ENCODE data around the gene CGB7. TPM values are rescaled to one million over a fixed set of nuclear protein-coding genes. Genes with fewer than 3 reads are reported as not detected.

CGB7 gene
- total RNA-seq, 1 experiment from 2014 or later, result 0.04 TPM

DNA sequence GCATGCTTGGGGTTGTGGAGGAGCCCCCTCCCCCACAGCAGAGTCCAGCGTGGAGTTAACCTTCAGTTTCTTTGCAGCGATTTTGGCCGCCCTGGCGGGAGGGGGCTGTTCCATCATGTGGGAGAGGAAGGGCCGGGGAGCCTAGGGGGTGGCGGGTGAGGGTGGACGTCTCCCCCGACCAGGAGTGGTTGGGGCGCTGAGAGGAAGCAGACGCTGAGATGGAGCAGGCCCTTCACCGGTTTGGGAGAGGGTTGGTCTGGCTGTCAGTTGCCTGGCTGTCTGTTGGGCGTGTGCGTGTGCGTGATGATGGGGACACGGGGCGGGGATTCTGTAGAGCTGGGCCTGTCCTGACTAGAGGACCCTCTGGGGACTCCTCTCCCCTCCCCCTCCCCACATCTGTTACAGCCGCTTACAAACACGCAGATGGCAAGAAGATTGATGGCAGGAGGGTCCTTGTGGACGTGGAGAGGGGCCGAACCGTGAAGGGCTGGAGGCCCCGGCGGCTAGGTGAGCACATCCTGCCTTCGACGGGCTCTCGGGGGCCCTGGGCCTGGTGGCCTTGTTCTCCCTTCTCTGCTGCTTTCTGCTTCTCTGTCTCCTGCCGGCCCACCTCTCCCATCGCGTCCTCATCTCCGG lies 46.8 kb upstream of the CGB7 start:
- H3K9me2 ChIP-seq (replicated peaks; ENCODE audit: low read length), result no peaks in the 10 kb centered on the region
- DNase-seq, result no peak
- H3K27me3 ChIP-seq (ENCODE audit: low read length), result no peaks in the 10 kb centered on the region
- H3F3A ChIP-seq (ENCODE audit: low read length, unreplicated experiment), result no peaks in the 10 kb centered on the region
- intact Hi-C loops (cut with micrococcal nuclease), result no loop called here
- no peak overlapping the region for H3K9ac ChIP-seq (ENCODE audit: low read length)
- TF ChIP-seq, protein P1, sequence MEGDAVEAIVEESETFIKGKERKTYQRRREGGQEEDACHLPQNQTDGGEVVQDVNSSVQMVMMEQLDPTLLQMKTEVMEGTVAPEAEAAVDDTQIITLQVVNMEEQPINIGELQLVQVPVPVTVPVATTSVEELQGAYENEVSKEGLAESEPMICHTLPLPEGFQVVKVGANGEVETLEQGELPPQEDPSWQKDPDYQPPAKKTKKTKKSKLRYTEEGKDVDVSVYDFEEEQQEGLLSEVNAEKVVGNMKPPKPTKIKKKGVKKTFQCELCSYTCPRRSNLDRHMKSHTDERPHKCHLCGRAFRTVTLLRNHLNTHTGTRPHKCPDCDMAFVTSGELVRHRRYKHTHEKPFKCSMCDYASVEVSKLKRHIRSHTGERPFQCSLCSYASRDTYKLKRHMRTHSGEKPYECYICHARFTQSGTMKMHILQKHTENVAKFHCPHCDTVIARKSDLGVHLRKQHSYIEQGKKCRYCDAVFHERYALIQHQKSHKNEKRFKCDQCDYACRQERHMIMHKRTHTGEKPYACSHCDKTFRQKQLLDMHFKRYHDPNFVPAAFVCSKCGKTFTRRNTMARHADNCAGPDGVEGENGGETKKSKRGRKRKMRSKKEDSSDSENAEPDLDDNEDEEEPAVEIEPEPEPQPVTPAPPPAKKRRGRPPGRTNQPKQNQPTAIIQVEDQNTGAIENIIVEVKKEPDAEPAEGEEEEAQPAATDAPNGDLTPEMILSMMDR (conservative IDR thresholded peaks at IDR 0.05; ENCODE audit: low read depth, low read length), result no peak
- TF ChIP-seq EZH2 (IDR thresholded peaks at IDR 0.05; ENCODE audit: low read length, unreplicated experiment), result no peak
- TF ChIP-seq EZH2phosphoT487 (IDR thresholded peaks at IDR 0.05; ENCODE audit: borderline replicate concordance, low read length), result no peak
- H3K4me2 ChIP-seq (ENCODE audit: low read length), result no peak overlapping the region
- no peak overlapping the region for H2AFZ ChIP-seq (ENCODE audit: low read length)
- no peaks in the 10 kb centered on the region for H3K79me2 ChIP-seq (ENCODE audit: low read length)
- no peaks in the 10 kb centered on the region for H4K20me1 ChIP-seq (ENCODE audit: low read length)
- no peak for ATAC-seq
- no peak overlapping the region for H3K27ac ChIP-seq (ENCODE audit: low read length)
- peaks cover 40% of the 10 kb centered on the region for H3K36me3 ChIP-seq (ENCODE audit: low read depth, low read length)
- H3K4me1 ChIP-seq (ENCODE audit: insufficient read depth, low read length), result no peaks in the 10 kb centered on the region
- ChIA-PET CTCF (no interaction called here), POLR2A (ENCODE audit: unreplicated experiment) (no interaction called here)
- H3K9me3 ChIP-seq (ENCODE audit: low read length), result no peaks in the 10 kb centered on the region
- no peak overlapping the region for H3K4me3 ChIP-seq (ENCODE audit: low read length)
- BruUV-seq (replicated peaks), result no TSS peak

DNA sequence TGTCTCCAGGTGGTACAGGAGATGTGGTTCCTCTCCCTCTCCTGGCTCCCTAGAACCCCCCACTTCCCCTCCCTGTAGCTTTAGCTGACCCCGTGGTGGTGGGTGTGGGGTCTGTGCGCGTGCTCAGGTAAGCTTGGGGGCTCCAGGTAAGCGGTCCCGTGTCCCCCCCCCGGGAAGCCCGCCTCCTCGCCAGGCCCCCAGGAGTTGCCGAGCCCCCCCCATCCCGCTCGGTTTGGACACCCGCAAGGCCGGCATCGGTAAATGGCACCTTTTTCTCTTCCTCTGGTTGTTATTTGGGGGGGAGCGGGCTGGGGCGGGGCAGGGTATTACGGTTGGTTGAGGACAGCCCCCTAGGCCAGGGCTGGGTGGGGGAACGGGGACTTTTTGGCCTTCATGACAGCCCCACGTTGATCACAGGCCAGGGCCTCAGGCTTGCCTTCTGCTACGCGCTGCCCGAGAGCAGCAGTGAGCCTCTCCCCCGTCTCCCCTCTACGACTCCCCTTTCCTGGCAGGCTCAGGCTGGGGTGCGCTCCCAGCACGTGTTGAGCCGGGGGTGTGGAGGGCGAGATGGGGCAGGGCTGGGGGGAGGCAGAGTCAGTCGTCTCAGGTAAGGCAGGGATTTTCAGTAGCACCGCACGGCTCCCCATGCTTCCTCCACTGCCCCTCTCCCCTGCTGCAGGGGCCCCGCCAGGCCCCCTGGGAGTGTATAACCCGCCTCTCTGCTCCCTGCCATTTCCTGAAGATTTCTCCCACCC lies 46.0 kb upstream of the CGB7 start:
- peaks cover under 1% of the 10 kb centered on the region for H3K79me2 ChIP-seq (ENCODE audit: low read length)
- no peak for ATAC-seq
- ChIA-PET POLR2A (ENCODE audit: unreplicated experiment) (no interaction called here), CTCF (no interaction called here)
- no peak for DNase-seq
- H3K27ac ChIP-seq (ENCODE audit: low read length), result no peak overlapping the region
- no peak overlapping the region for H3K4me3 ChIP-seq (ENCODE audit: low read length)
- no peaks in the 10 kb centered on the region for H3K9me3 ChIP-seq (ENCODE audit: low read length)
- no peak overlapping the region for H3K9ac ChIP-seq (ENCODE audit: low read length)
- no peaks in the 10 kb centered on the region for H3K9me2 ChIP-seq (replicated peaks; ENCODE audit: low read length)
- intact Hi-C loops (cut with micrococcal nuclease), result no loop called here
- no peak overlapping the region for H2AFZ ChIP-seq (ENCODE audit: low read length)
- no peaks in the 10 kb centered on the region for H3F3A ChIP-seq (ENCODE audit: low read length, unreplicated experiment)
- no peak overlapping the region for H3K4me2 ChIP-seq (ENCODE audit: low read length)
- H3K27me3 ChIP-seq (ENCODE audit: low read length), result no peaks in the 10 kb centered on the region
- peaks cover 47% of the 10 kb centered on the region for H3K36me3 ChIP-seq (ENCODE audit: low read depth, low read length)
- BruUV-seq (replicated peaks), result no TSS peak
- TF ChIP-seq EZH2phosphoT487 (IDR thresholded peaks at IDR 0.05; ENCODE audit: borderline replicate concordance, low read length) (no peak), EZH2 (IDR thresholded peaks at IDR 0.05; ENCODE audit: low read length, unreplicated experiment) (no peak)
- TF ChIP-seq, protein P1 (conservative IDR thresholded peaks at IDR 0.05; ENCODE audit: low read depth, low read length), result no peak
- peaks cover 2% of the 10 kb centered on the region for H4K20me1 ChIP-seq (ENCODE audit: low read length)
- no peaks in the 10 kb centered on the region for H3K4me1 ChIP-seq (ENCODE audit: insufficient read depth, low read length)

DNA sequence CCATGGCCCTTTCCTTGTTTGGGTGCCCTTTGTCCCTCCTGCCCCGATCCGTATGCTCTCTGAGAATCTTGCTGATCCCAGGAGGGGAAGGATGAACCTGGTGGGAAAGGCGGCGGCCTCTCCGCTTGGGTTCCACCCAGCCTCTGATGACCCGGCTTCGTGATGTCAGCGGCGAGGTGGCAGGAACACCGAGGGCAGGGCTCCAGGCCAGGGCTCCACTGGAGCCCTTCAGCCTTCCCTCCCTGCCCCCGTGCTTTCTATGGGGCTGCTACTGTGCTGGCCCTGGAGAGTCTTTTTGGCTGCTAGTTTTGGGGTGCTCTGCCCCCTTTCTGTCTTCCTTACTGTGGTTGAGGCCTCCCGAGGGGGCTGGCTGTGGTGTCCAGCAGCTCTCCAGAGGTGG lies 44.8 kb upstream of the CGB7 start:
- H2AFZ ChIP-seq (ENCODE audit: low read length), result no peak overlapping the region
- ATAC-seq, result no peak
- peaks cover 4% of the 10 kb centered on the region for H3K4me1 ChIP-seq (ENCODE audit: insufficient read depth, low read length)
- no peaks in the 10 kb centered on the region for H3K9me3 ChIP-seq (ENCODE audit: low read length)
- peaks cover 8% of the 10 kb centered on the region for H4K20me1 ChIP-seq (ENCODE audit: low read length)
- DNase-seq, result no peak
- H3K4me3 ChIP-seq (ENCODE audit: low read length), result no peak overlapping the region
- H3K4me2 ChIP-seq (ENCODE audit: low read length), result no peak overlapping the region
- TF ChIP-seq EZH2phosphoT487 (IDR thresholded peaks at IDR 0.05; ENCODE audit: borderline replicate concordance, low read length) (no peak), EZH2 (IDR thresholded peaks at IDR 0.05; ENCODE audit: low read length, unreplicated experiment) (no peak)
- TF ChIP-seq, protein P1 (conservative IDR thresholded peaks at IDR 0.05; ENCODE audit: low read depth, low read length), result no peak
- peaks cover 3% of the 10 kb centered on the region for H3F3A ChIP-seq (ENCODE audit: low read length, unreplicated experiment)
- H3K27ac ChIP-seq (ENCODE audit: low read length), result no peak overlapping the region
- CTCF ChIA-PET, result no interaction called here
- intact Hi-C loops (cut with micrococcal nuclease), result no loop called here
- H3K9ac ChIP-seq (ENCODE audit: low read length), result no peak overlapping the region
- no peaks in the 10 kb centered on the region for H3K9me2 ChIP-seq (replicated peaks; ENCODE audit: low read length)
- H3K36me3 ChIP-seq (ENCODE audit: low read depth, low read length), result peaks cover 49% of the 10 kb centered on the region
- H3K27me3 ChIP-seq (ENCODE audit: low read length), result no peaks in the 10 kb centered on the region
- peaks cover 8% of the 10 kb centered on the region for H3K79me2 ChIP-seq (ENCODE audit: low read length)
- no TSS peak for BruUV-seq (replicated peaks)
- POLR2A ChIA-PET (ENCODE audit: unreplicated experiment), result no interaction called here
